WERI-Rb-1 (cell line): Measurements from ENCODE around the gene FAM13A.

Experiments used
- DNase-seq: peaks from one replicate; pipeline ENCODE4 v3.0.0-alpha.2; 2020
- H3K27ac ChIP-seq: fragments of 250-450 bp; sonication (Bioruptor Pico); 2 replicates; pipeline ENCODE4 v1.5.1; 2020; ENCODE audit warnings: mild to moderate bottlenecking, moderate library complexity
- H3K27me3 ChIP-seq: fragments of 250-450 bp; sonication (Bioruptor Pico); 2 replicates; pipeline ENCODE4 v1.5.1; 2021; ENCODE audit warnings: mild to moderate bottlenecking, low read depth, moderate library complexity; ENCODE audit not compliant: insufficient read depth, severe bottlenecking
- H3K36me3 ChIP-seq: fragments of 250-450 bp; sonication (Bioruptor Pico); 2 replicates; pipeline ENCODE4 v1.5.1; 2020; ENCODE audit warnings: mild to moderate bottlenecking, moderate library complexity
- H3K4me3 ChIP-seq: 2 replicates; pipeline ENCODE4 v1.5.1; 2011; ENCODE audit warnings: low read depth, mild to moderate bottlenecking, control low read depth, low read length
- H3K9me3 ChIP-seq: fragments of 250-450 bp; sonication (Bioruptor Pico); 2 replicates; pipeline ENCODE4 v1.5.1; 2021; ENCODE audit warnings: mild to moderate bottlenecking, moderate library complexity; ENCODE audit not compliant: severe bottlenecking
- TF ChIP-seq, protein P1 (sequence below): IDR thresholded peaks from 2 replicates; pipeline ENCODE4 v1.5.1; 2011; ENCODE audit warnings: low read depth, mild to moderate bottlenecking, control low read depth, inconsistent platforms, low read length

Gene FAM13A

DNA sequence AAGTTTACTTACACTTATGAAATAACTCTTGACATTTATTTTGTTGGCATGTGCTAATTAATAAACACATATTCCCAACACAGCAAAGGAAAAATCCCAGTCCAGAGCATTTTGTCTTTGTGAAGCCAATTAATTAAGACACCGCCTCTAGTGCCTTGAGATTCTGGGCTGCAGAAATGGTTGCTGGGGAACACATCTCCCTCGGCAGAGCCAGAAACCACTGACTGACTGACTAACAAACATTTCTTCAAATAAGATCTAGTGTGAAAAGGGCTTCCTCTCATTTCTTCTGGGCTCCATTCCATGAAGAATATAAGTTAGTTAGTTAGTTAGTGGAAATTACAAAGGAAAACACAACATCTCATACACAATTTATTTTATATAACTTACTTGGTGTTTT lies 331.0 kb downstream of the FAM13A start:
- Histone ChIP-seq H3K27ac (no peak overlapping the region), H3K36me3 (peaks cover 14% of the 10 kb centered on the region), H3K27me3 (no peaks in the 10 kb centered on the region), H3K4me3 (no peak overlapping the region), H3K9me3 (no peaks in the 10 kb centered on the region)
- TF ChIP-seq, protein P1, sequence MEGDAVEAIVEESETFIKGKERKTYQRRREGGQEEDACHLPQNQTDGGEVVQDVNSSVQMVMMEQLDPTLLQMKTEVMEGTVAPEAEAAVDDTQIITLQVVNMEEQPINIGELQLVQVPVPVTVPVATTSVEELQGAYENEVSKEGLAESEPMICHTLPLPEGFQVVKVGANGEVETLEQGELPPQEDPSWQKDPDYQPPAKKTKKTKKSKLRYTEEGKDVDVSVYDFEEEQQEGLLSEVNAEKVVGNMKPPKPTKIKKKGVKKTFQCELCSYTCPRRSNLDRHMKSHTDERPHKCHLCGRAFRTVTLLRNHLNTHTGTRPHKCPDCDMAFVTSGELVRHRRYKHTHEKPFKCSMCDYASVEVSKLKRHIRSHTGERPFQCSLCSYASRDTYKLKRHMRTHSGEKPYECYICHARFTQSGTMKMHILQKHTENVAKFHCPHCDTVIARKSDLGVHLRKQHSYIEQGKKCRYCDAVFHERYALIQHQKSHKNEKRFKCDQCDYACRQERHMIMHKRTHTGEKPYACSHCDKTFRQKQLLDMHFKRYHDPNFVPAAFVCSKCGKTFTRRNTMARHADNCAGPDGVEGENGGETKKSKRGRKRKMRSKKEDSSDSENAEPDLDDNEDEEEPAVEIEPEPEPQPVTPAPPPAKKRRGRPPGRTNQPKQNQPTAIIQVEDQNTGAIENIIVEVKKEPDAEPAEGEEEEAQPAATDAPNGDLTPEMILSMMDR = no peak
- DNase-seq = no peak

DNA sequence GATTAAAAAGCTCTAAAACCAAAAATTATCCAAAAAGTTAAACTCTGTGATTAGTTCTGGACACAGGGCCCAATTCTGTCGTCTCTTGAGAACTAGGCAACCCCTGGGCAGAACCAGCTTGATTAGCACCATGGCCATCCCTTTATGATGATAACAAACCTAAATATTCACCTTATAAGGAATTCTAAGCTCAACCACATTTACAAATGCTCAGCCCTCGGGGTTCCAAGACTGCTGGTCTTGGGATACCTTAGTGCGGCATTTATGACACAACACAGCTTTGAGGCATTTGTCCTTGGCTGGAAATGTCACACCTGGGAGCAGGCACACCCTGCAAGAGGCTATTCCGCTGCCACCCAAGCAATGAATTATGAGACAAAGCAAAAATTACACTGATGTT lies 331.8 kb downstream of the FAM13A start:
- TF ChIP-seq, protein P1 = no peak
- Histone ChIP-seq H3K9me3 (no peaks in the 10 kb centered on the region), H3K27ac (no peak overlapping the region), H3K27me3 (no peaks in the 10 kb centered on the region), H3K36me3 (peaks cover 14% of the 10 kb centered on the region), H3K4me3 (no peak overlapping the region)
- no peak for DNase-seq

DNA sequence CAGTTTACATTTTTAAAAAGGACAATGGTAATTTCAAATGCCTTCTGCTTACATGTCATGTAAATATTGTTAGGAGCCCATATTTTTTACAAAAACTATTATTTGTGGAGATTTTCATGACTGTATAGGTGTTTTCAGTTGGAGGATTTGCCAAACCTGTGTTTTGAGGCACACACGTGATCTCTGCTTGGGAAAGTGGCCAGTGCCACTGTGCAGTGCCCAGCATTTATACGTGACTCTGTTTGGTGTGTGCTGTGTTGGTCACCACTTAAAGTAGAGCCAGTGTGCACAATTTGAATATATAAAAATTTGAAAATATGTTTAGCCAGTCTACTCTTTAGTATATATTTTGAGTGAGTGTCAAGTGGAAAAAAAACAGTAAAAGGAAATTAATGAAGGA lies 332.6 kb downstream of the FAM13A start:
- no peak for DNase-seq
- TF ChIP-seq, protein P1 = no peak
- Histone ChIP-seq H3K27ac (no peak overlapping the region), H3K4me3 (no peak overlapping the region), H3K27me3 (no peaks in the 10 kb centered on the region), H3K36me3 (peaks cover 14% of the 10 kb centered on the region), H3K9me3 (no peaks in the 10 kb centered on the region)

DNA sequence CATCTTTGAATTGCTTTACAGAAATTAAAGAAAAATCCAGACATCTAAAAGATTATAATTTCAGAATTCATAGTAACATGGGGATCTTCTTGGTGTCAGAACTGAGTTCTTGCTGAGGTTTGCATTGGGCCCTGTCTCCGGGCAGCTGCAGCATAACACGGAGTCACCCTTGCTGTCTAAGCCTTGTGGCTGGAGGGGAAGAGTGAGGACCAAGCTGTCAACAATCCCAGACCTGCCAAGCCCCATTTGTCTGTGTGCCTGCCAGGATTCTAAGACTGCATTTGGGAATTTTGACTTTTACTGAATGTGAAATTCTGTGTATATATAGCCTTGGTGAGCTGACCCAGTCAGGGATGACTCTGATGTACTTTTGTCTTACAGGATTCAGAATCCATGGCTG lies 334.2 kb downstream of the FAM13A start:
- Histone ChIP-seq H3K4me3 (no peak overlapping the region), H3K9me3 (no peaks in the 10 kb centered on the region), H3K27me3 (no peaks in the 10 kb centered on the region), H3K36me3 (peaks cover 8% of the 10 kb centered on the region), H3K27ac (no peak overlapping the region)
- no peak for DNase-seq
- TF ChIP-seq, protein P1 = no peak

DNA sequence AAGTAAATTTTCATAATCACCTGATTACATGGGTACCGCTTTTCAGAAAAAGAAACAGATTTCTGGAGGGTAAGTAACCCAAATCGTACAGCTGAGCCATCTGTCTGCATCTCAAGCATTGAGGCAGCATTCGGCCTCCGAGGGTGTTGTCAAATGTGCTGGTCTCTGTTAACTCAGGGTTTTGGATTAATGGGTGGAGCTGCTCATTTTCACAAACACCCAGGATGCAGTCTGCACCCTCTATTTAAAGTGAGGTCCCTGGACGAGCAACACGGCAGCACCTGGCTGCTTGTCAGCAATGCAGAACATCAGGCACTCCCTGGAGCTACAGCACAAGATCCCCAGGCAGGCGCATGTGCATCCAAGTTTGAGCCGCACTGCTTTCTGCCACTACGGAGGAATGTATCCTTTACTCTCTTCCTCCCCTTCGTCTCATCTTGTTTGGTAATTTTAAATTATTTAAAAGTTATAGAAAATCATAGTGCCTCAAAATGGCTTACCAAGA lies 334.7 kb downstream of the FAM13A start:
- no peak for DNase-seq
- peaks cover 2% of the 10 kb centered on the region for H3K9me3 ChIP-seq
- H3K27ac ChIP-seq = no peak overlapping the region
- peaks cover 5% of the 10 kb centered on the region for H3K36me3 ChIP-seq
- H3K4me3 ChIP-seq = no peak overlapping the region
- H3K27me3 ChIP-seq = no peaks in the 10 kb centered on the region
- TF ChIP-seq, protein P1 = no peak
